Stimulated activated naive CD4-positive, alpha-beta T cell (primary cell): ENCODE results near the gene GMPPA.

Source experiments
- DNase-seq, 6 experiments: peaks; one replicate each; lab custom pipeline; 2025; lab: John Stamatoyannopoulos, UW

The GMPPA gene

DNA sequence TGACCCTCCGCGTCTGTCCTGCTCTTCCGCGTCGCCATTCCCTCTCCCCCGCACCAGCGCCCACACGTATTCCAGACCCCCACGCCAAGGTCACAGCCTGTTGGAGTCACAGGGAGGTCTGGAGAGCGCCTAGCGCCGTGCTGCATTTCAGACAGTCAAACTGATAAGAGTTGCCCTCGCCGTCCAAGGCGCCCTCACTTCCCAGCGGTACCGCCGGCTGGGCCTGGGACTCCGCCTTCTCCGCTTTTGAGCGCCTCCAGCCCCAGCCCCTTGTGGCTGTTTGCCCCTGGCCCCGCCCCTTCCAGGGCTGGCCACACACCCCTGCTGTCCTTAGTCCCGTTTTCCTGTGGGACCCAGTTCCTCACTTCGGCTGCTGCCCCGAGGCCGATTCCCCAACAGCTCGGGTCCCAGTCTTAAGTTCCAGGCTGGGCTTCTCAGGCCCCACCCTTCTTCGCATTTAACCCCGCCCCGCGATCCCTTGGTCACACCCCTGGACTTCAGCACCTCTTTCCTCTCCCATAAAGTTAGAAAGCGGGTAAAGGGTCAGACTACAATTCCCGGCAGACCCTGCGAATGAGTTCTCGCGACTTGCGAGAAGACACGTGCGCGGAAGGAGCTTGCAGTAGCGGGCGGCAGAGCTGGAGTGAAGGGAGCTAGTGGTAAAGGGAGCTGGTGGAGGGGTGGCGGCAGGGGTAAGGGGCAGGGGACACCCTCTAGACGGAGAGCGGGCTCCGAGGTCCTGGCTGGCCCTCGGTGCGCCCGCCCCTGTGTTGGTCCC is at the start of gene GMPPA:
Gene GMPPA, plus strand, starts transcription at position 612 of the 778 bp plus-strand sequence. CDS start 1,085 bp downstream, outside the sequence.
- peak; percentile 78 to 91 (median 88) for DNase-seq

DNA sequence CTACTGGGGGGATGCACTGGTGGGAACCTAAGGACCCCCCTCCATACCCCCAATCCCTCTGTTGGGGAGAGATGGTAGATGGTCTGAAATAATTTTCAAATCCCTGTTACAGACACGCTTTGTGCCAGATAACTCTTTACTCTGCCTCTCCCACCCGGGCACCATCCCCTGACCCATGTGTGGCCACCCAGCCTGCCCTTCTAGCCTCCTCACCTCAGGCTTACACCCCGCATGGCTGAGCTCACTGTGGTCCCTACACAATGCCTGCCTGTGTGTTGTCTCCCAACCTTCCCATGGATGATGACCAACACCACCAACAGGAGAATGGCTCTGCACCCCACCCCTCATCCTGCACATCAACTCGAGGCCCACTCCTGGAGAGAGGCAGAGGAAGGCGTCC is 49.1 kb upstream of the GMPPA start:
- no peak for DNase-seq

DNA sequence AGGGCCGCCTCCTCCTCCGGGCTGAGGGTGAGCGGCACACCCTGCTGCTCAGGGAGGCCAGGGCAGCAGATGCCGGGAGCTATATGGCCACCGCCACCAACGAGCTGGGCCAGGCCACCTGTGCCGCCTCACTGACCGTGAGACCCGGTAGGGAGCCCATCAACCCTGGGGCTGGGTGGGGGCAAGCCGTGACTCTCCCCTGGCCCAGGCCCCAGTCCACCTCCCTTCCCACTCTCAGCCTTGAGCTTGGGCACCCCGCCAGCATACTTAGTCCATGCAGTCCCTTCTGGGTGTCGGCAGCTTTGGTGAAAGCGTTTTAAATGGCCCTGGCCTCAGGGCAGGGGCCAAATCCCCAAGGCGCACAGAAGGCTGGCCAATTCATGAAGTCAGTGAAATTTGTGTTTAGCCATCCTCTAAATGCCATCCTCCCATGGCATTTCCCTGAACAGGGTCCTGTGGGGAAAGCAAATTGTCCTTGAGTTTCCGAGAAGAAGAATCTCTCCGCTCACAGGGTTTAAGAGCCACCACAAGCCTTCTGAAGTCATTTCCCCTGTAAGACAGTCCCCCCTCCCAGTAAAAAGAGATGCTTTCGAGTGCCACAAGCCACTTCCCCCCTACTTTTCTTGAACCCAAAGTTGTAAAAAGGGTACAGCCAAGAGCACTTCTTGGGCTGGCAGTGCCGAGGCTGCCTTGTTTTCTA is 46.9 kb upstream of the GMPPA start:
- no peak for DNase-seq

DNA sequence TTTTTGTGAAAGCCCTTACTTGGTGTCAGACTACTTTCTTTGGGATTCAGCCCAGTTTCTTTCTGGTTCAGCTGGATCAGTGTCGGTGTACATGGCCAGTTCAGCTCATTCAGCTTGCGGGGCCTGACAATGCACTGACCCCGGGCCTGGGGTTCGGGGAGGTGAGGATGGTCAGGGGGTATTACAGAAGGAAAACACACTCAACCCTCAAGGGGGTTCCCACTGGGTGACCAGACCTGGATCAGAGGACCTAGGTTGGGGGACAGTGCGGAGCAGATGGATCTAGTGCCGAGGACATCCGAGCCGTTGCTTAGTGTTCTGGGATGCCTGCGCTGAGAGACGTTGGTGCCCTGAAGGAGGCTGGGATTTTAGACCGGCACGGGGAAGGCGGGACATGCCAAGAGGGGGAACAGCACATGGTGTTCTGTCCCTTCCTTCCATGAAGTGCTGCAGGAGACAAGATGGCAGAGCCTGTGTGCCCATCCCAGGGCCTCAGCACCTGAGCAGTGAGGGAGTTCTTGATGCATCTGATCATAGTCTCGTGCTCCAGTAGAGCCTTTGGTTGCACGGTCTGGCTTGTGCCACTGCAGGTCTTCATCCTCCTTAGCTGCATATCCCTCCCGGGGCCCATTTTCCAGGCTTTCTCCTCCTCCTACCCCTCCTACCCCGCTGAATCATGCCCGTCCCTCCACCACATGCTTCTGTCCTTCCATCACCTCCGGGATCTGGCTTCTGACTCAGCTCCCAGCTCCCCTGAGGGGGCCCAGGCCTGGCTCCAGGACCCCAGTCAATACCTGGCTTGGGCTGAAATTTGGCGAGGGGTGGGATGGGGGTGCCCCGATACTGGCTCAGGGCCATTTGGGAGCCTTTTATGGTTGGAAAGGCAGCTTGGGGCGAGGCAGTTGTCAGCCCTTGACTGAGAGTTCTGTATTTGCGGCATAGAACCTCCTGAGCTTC is 46.1 kb upstream of the GMPPA start:
- no peak for DNase-seq

DNA sequence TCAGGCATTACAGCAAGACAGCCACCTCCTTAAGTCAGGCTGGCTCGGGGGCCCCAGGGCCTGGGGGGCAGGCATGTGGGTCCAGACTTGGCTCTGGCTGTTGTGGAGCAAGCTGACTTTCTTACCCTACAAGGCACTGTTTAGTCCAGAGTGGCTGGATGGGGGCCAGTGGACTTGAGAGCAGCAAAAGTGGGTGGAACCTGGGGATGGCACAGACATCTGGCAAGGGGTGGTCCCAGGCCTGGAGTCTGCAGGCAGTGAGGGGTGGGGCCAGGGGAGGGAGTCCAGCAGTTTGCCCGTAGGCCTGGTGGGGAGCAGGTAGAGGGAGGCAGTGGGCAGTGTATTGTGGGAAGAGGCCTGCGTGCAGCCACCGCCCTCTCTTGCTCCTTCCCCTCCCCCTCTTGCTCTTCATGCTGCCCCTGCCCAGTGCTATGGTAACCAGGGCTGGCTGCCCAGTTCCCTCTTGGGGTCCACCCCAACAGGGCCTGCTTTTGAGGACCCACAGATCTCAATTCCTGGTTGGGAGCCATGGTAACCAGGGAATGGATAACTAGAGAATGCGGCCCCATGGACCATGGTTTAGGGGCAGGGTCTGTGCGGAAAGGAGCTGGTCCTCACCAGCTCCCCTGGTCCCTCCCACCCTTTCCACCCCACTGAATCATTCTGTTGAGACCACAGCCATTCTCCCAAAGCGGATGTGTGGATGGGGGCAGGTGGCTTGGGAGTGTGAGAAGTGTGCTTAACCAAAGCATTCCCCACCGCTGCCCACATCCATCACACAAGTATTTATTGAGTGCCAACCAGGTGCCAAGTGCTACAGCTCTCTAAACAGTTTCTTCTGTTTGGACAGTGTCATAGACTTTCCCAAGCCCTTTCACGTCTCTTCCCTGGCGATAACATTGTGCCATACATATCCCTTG is 44.8 kb upstream of the GMPPA start:
- no peak for DNase-seq

DNA sequence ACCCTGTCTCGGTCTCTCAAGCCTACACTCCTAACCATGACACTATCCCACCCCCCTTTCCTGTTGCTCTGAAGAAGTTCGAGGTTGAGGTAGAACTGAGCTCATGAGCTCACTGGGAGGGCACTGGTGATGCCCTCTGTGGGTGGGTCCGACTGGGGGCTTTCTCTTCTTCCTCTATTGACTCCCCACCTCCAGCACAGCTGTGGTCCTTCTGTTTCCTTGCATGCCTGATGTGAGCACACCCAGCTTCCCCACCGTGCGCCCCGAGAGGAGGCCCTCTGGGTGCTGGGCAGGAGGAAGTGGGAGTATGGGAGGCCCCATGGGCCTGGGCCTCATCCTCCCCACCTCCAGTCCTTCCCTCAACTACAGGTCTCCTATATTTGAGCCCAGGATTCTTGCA is 43.1 kb upstream of the GMPPA start:
- DNase-seq = no peak

DNA sequence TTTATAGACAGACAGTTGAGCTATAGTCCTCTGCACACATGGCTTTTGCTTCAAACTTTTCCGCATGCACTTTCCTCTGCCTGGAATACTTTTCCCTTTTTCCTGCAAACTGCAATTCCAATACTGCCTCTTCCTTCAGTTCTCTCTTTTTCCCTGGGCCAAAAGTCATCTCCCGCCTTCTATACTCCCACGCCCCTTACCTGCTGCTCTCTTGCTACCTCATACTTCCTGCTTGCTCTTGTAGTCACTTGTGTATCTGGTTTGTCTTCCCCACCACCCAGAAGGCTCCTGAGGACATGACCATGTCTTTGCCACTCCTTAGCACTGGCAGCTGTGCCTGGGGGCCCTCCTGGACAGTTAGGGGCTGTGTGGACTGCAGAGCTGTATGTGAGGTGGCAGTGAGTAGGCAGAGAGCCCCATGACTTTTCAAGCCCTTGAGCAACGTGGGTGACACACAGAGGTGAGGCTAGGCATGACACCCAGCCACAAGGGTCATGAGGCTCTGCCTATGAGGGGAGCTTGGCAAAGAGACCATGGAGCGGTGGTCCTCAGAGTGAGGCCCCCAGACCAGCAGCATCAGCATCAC is 40.8 kb upstream of the GMPPA start:
- no peak for DNase-seq

DNA sequence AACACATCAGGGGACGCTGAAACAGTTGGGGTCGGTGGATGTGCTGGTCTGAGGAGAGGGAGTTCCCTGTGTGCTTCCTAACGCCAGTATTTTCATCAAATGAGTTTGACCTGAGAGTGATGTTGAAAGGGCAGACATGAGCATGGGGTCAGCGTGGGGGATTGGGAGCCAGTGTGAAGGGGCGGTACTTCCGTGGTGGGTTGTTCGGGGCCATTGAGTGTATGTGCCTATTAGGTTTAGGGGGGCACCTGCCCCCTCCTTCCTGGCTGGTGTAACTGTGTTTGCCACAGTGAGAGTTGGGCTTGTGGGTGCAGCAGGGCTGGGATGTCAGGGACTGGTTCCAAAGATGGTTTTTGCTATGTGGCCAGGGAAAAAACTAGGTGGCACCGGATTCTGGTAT is 39.7 kb upstream of the GMPPA start:
- DNase-seq = no peak

DNA sequence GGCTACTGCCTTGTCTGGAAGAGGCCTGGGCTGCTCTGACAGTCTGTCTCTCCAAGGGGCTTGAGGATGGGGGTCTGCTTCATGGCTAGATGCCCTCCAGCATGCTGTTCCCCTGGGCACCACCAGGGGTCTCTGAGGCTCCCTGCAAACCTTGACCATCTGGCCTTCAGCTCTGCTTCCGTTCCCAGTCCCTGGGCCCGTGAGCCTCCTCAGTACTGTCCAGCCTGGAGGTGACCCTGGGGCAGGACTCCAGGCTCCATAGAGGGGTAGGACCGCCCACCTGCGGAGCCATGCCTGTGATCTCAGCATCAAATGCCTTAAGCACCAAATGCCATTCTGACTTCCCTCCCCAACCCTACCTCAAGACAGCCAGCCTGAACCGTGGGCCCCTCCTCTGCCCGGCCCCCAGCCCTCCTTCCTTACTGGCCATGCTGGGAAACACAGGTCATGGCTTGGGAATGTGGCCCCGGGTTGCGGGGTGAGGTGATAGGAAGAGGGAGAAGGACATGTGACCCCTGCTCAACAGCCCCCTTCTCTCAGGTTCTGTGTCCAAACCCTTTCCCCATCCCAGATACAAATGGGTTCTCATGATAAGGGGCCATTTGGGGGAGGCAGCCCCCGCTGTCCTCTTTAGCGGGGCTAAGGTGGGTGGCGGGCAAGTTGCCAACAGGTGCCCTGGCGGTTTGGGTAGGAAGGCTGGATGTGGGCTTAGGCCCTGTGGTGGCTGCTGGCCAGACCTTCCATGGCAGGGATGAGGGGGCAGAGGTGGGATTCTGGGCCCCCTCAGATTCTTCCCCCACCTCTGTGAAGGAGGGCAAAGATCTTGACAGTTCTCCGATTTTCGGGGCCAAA is 39.0 kb upstream of the GMPPA start:
- DNase-seq = peak in 3 of 6 experiments; percentile 5 to 27 (median 19)

DNA sequence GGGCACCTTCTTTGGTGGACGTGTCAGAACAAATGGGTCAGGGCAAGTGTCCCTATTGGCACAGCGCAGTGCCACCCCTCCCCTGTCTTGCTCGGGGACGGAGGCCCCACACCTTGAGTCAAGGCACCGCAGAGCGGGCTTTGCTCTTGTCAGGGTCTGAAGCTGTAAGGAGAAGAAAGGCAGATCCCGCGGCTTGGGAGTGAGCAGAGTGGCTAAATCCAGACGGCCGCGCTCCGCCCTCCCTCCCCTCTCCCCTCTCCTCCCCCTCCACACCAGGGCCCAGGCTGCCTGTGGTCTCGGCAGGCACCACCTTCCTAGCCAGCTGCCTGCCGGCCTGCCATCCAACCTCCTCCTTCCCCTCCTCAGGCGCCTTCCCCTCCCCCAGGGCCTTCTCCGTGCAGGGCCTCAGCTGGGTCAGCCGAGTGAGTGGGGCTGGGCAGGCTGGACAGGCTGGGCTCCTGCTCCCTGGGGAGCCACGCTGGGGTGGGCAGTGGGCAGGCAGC is 38.2 kb upstream of the GMPPA start:
- DNase-seq = no peak

DNA sequence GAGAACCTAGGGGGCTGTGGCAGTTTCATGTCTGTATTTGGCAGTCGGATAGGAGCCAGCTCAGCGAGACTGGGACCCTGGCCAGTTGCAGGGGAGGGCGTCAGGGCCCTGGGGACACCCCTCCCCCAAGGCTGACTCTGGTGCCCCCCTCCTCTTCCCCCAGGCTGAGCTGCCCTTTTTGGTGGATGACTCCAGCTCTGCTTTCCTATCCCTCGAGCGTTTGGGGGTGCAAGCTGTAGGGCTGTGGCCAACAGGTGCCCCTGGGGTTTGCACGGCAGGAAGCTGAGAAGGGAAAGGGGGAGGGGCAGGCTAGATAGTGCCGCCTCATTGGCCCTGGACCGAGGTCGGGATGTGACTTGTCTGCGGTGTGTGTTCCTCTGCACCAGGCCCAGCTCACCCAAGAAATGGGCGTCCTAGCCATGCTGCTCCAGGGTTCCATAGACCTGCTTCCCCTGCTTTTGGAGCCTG is 37.6 kb upstream of the GMPPA start:
- DNase-seq = no peak

DNA sequence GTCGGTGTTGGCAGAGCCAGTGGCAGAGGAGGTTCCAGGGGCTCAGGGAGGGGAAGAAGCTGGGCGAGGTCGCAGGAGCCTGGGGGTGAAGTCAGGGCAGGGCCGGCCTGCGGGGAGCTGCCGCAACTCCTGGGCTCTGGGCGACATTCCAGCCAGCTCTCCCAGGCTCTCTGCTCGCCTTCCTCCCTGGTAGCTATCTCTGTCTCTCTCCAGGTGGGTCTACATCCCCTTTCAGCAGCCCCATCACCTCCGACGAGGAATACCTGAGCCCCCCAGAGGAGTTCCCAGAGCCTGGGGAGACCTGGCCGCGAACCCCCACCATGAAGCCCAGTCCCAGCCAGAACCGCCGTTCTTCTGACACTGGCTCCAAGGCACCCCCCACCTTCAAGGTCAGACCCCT is 37.0 kb upstream of the GMPPA start:
- no peak for DNase-seq

DNA sequence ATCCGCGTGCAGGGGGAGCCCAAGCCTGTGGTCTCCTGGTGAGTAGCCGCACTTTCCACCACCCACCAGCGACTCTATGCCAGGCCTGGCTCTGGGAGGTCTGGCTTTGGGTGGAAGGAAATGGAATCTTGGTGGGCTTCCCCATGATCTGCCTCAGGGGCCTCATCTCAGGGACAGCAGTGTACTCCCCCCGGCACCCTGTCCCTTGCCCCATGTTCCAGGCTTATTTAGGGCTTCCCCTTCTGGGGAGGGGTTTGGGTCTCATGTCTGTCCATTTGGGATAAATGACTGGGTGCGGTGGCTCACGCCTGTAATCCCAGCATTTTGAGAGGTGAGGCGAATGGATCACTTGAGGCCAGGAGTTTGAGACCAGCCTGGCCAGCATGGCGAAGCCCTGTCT is 36.3 kb upstream of the GMPPA start:
- no peak for DNase-seq

DNA sequence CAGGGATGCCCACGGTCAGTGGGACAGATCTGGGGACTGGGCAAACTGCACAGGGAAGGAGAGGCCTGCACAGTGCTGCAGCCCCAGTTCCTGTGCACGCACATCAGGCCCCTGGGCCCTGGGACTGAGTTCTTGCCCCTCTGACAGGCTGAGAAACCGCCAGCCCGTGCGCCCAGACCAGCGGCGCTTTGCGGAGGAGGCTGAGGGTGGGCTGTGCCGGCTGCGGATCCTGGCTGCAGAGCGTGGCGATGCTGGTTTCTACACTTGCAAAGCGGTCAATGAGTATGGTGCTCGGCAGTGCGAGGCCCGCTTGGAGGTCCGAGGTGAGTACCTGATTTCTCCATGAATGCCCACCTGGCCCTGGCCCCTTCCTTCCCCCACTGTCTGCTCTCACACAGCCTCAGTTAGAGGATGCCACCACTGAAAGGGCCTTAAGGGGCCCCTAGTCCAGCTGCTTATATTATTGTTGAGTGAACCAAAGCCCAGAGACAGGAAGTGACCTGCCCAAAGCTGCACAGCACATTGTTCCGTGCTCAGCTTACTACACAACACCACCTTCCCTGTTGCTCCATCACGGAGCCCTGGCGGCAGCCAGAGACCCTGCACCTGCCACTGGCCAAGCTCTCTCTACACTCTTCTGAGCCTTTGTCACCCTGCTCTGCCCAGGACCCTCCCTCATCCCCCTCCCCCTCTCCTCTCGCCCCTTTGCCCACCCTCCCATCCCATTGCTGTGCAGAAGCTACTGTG is 34.2 kb upstream of the GMPPA start:
- no peak for DNase-seq

DNA sequence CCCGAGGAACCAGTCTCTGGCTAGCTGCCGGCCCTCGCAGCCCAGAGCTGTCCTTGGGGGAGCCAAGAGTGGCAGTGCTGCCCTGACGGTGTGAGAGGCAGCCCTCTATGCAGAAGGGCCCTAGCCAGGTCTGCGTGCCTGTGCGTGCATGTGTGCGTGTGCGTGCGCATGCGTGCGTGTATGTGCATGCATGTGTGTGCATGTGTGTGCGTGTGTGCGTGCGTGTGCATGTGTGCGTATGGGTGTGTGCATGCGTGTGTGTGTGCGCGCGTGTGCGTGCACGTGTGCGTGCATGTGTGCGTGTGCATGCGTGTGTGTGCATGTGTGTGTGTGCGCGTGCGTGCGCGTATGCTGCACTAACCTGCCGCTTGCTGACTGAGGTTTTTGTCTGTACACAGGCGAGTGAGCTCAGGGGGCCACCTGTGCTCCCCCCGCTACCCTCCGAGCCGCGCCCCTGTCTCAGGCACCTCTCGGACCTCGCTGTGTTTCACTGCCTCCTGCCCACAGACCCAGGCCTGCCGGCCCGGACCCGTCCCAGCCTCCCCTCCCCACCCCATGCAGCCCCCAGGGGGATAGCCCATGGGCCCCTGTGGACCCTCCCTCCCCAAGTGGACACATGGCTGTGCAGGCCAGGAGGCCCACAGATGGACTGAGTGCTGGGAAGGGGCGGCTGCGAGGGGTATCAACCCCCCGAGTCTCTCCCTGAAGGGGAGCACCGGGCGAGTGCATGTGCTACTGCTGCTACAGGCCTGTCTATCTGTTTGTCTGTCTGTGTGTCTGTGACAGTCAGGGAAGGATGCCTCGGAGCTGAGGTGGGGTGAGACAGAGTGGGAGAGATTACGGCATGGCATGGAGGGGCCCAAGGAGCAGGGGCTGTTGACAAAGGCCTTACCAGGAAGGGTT is 32.8 kb upstream of the GMPPA start:
- no peak for DNase-seq

DNA sequence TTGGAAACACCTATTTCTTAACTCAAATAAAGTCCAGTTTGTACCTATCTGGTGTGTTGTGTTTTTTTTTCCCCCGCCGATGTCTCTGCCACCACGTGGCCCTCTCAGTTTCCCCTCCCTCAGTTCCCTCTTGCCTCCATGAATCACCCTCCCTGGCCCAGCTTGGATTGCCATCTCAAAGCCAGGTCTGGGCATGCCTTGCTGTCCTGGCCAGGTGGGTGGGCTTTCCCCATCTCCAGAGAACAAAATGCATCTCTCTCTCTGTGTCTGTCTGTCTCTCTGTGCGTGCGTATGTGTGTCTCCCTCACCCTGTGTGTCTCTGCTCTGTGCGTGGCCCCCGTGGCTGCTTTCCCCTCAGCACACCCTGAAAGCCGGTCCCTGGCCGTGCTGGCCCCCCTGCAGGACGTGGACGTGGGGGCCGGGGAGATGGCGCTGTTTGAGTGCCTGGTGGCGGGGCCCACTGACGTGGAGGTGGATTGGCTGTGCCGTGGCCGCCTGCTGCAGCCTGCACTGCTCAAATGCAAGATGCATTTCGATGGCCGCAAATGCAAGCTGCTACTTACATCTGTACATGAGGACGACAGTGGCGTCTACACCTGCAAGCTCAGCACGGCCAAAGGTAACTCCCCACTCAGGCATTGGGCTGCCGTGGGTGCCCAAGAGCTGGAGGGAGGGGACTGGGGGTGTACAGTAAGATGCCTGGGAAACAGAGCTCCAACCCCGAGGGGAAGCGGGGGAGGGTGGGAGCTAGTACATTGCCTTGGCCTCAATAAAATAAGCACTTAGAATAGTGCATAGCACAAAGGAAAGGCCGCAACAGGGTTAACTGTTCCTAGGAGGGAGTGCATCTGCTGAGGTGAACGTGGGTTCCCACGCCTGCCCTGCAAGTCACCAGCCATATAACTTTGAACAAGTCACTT is 31.6 kb upstream of the GMPPA start:
- no peak for DNase-seq

DNA sequence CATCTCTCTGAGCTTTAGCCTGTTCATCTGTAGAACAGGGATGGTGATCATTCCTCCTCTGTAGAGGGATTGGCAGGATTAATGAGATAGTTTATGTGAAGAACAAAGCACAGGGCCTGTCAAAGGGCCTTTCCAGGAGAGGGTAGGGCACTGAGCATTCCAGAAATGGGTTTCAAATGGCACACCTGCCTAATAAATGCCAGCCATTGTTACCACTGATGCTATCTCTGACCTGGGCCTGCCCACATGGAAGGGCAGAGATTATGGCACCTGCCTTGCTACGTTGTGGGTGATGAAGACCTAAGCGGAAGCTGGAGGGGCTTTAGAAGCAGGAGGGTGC is 31.0 kb upstream of the GMPPA start:
- no peak for DNase-seq
